HFFc6 (cell line): ENCODE results near the gene COL5A2. TPM values are rescaled to one million over a fixed set of nuclear protein-coding genes. Genes with fewer than 3 reads are reported as not detected.

ENCODE experiments used
- DNase-seq: peaks from one replicate; pipeline ENCODE4 v3.0.0-alpha.2; 2018
- H3K27ac Mint-ChIP-seq: 2 replicates; pipeline ENCODE4 v1.8.0; 2020; ENCODE audit warnings: mild to moderate bottlenecking, mixed read lengths
- H3K27me3 Mint-ChIP-seq: 2 replicates; pipeline ENCODE4 v1.8.0; 2021; ENCODE audit warnings: mild to moderate bottlenecking, moderate library complexity, mixed read lengths; ENCODE audit not compliant: insufficient read depth
- H3K36me3 Mint-ChIP-seq: 2 replicates; pipeline ENCODE4 v1.8.0; 2021; ENCODE audit warnings: low read depth, mixed read lengths
- H3K4me1 Mint-ChIP-seq: 2 replicates; pipeline ENCODE4 v1.8.0; 2020; ENCODE audit warnings: low read depth, mixed read lengths
- H3K4me3 Mint-ChIP-seq: 2 replicates; pipeline ENCODE4 v1.8.0; 2020; ENCODE audit warnings: mild to moderate bottlenecking, moderate library complexity, mixed read lengths
- H3K9me3 Mint-ChIP-seq: 2 replicates; pipeline ENCODE4 v1.8.0; 2020; ENCODE audit warnings: mild to moderate bottlenecking, mixed read lengths
- CTCF ChIP-seq: fragments of 200-600 bp; sonication (generic); IDR thresholded peaks from 2 replicates; pipeline ENCODE4 v1.5.0; 2021; ENCODE audit warnings: antibody characterized with exemption, mild to moderate bottlenecking
- total RNA-seq, 6 experiments: library from RNA; stranded (reverse); fragmentation: NEBNext Ultra II Directional; extraction: Animal tissue kit (Norgen Biotek cat#: 25700); gene quantifications; 2 replicates in 1 of 6; 3 replicates in 5 of 6; pipeline ENCODE4 v1.2.3, GENCODE V29; 2021

COL5A2 gene
- total RNA-seq, 6 experiments from 2014 or later: 265 to 388 (median 303) TPM

- Mint-ChIP-seq H3K27me3 (peaks cover 5% of the 10 kb centered on the region; the same call in 1 of the 2 replicates), H3K9me3 (peaks cover 4% of the 10 kb centered on the region), H3K27ac (no peak overlapping the region), H3K4me3 (peak overlapping the region; percentile 99), H3K4me1 (peaks cover 39% of the 10 kb centered on the region), H3K36me3 (peaks cover 46% of the 10 kb centered on the region)
- no peak for DNase-seq
- TF ChIP-seq CTCF: no peak
Observed at GRCh38 chr2:189175869-189176433, 3.6 kb downstream of the COL5A2 start.

- Mint-ChIP-seq H3K9me3 (no peaks in the 10 kb centered on the region), H3K4me3 (no peak overlapping the region), H3K27ac (no peak overlapping the region), H3K36me3 (peaks cover 30% of the 10 kb centered on the region), H3K27me3 (no peaks in the 10 kb centered on the region), H3K4me1 (peaks cover 51% of the 10 kb centered on the region)
- TF ChIP-seq CTCF: peak; percentile 62
- no peak for DNase-seq
Observed at GRCh38 chr2:189171956-189172609, 7.5 kb downstream of the COL5A2 start.

- peaks cover 58% of the 10 kb centered on the region for H3K4me1 Mint-ChIP-seq
- peak overlapping the region; percentile 18; the same call in 1 of the 2 replicates for H3K27ac Mint-ChIP-seq
- DNase-seq: no peak
- H3K36me3 Mint-ChIP-seq: peaks cover 18% of the 10 kb centered on the region
- H3K27me3 Mint-ChIP-seq: no peaks in the 10 kb centered on the region
- peak overlapping the region; percentile 36; the same call in 1 of the 2 replicates for H3K4me3 Mint-ChIP-seq
- no peaks in the 10 kb centered on the region for H3K9me3 Mint-ChIP-seq
- no peak for TF ChIP-seq CTCF
Observed at GRCh38 chr2:189168856-189169499, 10.6 kb downstream of the COL5A2 start.

- no peak for TF ChIP-seq CTCF
- peak overlapping the region; percentile 82 for H3K27ac Mint-ChIP-seq
- peak overlapping the region; percentile 76 for H3K4me3 Mint-ChIP-seq
- peaks cover 85% of the 10 kb centered on the region for H3K4me1 Mint-ChIP-seq
- no peaks in the 10 kb centered on the region for H3K9me3 Mint-ChIP-seq
- peak; percentile 30 for DNase-seq
- no peaks in the 10 kb centered on the region for H3K27me3 Mint-ChIP-seq
- peaks cover 26% of the 10 kb centered on the region for H3K36me3 Mint-ChIP-seq
Observed at GRCh38 chr2:189165656-189166380, 13.7 kb downstream of the COL5A2 start.

- peak; percentile 49 for DNase-seq
- peaks cover 96% of the 10 kb centered on the region for H3K4me1 Mint-ChIP-seq
- peak overlapping the region; percentile 69 for H3K27ac Mint-ChIP-seq
Observed at GRCh38 chr2:189164746-189165145, 14.8 kb downstream of the COL5A2 start.

More at GRCh38 chr2:189164746-189165145, 14.8 kb downstream of the COL5A2 start:
- Mint-ChIP-seq H3K36me3 (peaks cover 34% of the 10 kb centered on the region), H3K4me3 (peak overlapping the region; percentile 35; the same call in 1 of the 2 replicates), H3K27me3 (no peaks in the 10 kb centered on the region), H3K9me3 (no peaks in the 10 kb centered on the region)
- no peak for TF ChIP-seq CTCF
